Neural crest cell (in vitro differentiated cells): ENCODE results near the gene PNCK. TPM values are rescaled to one million over a fixed set of nuclear protein-coding genes. Genes with fewer than 3 reads are reported as not detected.
A peak's percentile ranks its signal among the peaks of the same experiment; 100 is the strongest.

Experiments used
- DNase-seq: peaks from one replicate; pipeline ENCODE4 v3.0.0; 2021; ENCODE audit warnings: low read depth, mixed read lengths, low spot score
- H3K27ac Mint-ChIP-seq: one replicate; pipeline ENCODE4 v1.8.0; 2021; ENCODE audit warnings: mild to moderate bottlenecking, mixed read lengths; ENCODE audit not compliant: unreplicated experiment
- H3K27me3 Mint-ChIP-seq: 2 replicates; pipeline ENCODE4 v1.8.0; 2021; ENCODE audit warnings: low read depth, mild to moderate bottlenecking, mixed read lengths
- H3K36me3 Mint-ChIP-seq: 2 replicates; pipeline ENCODE4 v1.8.0; 2021; ENCODE audit warnings: low read depth, mild to moderate bottlenecking, mixed read lengths
- H3K4me1 Mint-ChIP-seq: 2 replicates; pipeline ENCODE4 v1.8.0; 2021; ENCODE audit warnings: mixed read lengths
- H3K4me3 Mint-ChIP-seq: one replicate; pipeline ENCODE4 v1.8.0; 2021; ENCODE audit warnings: mild to moderate bottlenecking, mixed read lengths
- H3K9me3 Mint-ChIP-seq: 2 replicates; pipeline ENCODE4 v1.8.0; 2021; ENCODE audit warnings: mixed read lengths
- total RNA-seq: library from RNA; stranded (reverse); gene quantifications from 2 replicates; pipeline ENCODE4 v1.2.1, GENCODE V29; 2021
- TF ChIP-seq, protein P1 (sequence below): fragments of 200-600 bp; sonication (generic); conservative IDR thresholded peaks from 2 replicates; pipeline ENCODE4 v1.5.0; 2021; ENCODE audit warnings: antibody characterized with exemption, mild to moderate bottlenecking

Gene PNCK
- total RNA-seq, 1 donor from 2014 or later, result 9.4 TPM

DNA sequence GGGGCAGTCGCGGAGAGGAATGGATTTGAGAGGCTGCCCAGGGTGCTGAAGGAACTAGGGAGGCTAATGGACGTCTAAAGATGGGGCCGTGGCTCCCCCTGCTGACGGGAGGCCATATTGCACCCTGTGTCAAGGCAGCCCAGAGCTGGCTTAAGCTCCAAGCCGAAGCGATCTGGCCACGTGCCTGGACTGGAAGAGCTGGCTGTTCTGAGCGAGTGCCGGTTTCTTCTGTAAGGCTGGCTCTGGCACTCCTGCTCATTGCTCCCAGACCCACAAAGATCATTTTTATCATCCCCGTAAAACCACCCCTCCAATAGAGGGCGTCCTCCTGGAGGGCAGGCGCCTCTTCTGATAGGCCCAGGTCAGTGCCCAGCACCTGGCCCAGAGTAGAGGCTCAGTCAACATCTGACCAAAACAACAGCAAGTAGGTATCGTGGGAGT, 5.6 kb downstream of the PNCK start:
- peaks cover 5% of the 10 kb centered on the region for H3K9me3 Mint-ChIP-seq
- peak overlapping the region; percentile 71 for H3K4me3 Mint-ChIP-seq
- TF ChIP-seq, protein P1, sequence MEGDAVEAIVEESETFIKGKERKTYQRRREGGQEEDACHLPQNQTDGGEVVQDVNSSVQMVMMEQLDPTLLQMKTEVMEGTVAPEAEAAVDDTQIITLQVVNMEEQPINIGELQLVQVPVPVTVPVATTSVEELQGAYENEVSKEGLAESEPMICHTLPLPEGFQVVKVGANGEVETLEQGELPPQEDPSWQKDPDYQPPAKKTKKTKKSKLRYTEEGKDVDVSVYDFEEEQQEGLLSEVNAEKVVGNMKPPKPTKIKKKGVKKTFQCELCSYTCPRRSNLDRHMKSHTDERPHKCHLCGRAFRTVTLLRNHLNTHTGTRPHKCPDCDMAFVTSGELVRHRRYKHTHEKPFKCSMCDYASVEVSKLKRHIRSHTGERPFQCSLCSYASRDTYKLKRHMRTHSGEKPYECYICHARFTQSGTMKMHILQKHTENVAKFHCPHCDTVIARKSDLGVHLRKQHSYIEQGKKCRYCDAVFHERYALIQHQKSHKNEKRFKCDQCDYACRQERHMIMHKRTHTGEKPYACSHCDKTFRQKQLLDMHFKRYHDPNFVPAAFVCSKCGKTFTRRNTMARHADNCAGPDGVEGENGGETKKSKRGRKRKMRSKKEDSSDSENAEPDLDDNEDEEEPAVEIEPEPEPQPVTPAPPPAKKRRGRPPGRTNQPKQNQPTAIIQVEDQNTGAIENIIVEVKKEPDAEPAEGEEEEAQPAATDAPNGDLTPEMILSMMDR, result peak; percentile 75
- peak; percentile 78 for DNase-seq
- peaks cover 4% of the 10 kb centered on the region for H3K36me3 Mint-ChIP-seq
- no peak overlapping the region for H3K27ac Mint-ChIP-seq
- peaks cover 49% of the 10 kb centered on the region for H3K27me3 Mint-ChIP-seq
- H3K4me1 Mint-ChIP-seq, result peaks cover 7% of the 10 kb centered on the region

DNA sequence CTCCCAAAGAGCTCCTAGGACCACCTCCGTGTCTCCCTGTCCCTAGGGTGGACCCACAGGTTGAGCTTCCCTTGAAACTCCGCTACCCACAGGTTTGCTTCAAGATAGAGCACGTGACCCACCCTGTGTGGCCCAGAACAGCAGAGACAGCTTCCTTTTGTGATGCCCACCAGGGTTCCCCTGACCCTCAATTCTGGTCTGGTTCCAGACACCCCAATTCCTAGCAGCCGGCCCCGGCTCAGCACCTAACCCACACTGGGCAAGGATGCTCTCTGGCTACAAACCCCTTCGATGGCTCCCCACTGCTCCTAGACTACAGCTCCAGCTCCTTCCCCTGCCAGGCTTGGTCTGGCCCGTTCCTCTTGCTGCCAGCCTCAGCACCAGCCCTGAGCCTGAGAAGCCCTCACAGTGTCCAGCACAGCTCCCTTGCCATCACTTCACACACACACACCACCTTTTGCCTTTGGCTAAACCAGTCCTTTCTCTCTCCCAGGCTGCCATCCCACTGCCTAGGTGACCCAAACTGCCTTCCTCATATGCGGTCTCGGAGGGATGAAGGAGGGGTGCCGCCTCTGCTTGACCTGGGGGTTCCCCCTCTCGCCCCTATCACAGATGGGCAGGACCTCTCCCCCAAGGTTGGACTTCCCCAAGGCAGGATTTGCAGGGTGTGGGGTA, 6.2 kb downstream of the PNCK start:
- Mint-ChIP-seq H3K4me1 (peaks cover 7% of the 10 kb centered on the region), H3K4me3 (peak overlapping the region; percentile 71), H3K9me3 (peaks cover 5% of the 10 kb centered on the region), H3K27ac (no peak overlapping the region), H3K27me3 (peaks cover 50% of the 10 kb centered on the region), H3K36me3 (peaks cover 4% of the 10 kb centered on the region)
- DNase-seq, result no peak
- TF ChIP-seq, protein P1, result no peak

DNA sequence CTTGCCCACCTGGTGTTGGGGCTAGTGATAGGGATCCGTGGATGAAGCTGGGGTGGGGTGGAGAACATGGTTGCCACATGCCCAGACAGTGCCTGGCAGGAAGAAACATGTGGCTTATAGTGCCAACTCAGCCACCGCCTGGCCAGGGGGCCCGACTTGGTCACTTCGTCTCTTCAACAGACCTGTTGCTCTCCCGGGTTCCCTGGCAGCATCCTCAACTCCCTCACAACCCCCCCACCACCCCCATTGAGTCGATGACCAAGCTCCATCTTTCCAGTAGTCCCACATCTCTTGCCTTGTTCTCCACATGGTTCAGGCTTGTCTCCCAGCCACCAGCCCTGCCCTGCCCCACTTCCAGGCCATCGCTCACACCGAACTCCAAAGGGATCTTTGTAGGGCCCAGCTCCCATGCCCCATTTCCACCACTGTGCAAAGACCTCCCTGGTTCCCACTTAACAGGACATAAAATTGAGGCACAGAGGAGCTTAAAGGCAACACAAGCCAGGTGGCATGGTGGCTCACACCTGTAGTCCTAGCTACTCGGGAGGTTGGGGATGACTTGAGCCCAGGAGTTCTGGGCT, 7.8 kb downstream of the PNCK start:
- H3K4me1 Mint-ChIP-seq, result peaks cover 7% of the 10 kb centered on the region
- peaks cover 62% of the 10 kb centered on the region for H3K27me3 Mint-ChIP-seq
- no peak overlapping the region for H3K27ac Mint-ChIP-seq
- no peak for DNase-seq
- peaks cover 5% of the 10 kb centered on the region for H3K9me3 Mint-ChIP-seq
- H3K36me3 Mint-ChIP-seq, result peaks cover 4% of the 10 kb centered on the region
- TF ChIP-seq, protein P1, result no peak
- H3K4me3 Mint-ChIP-seq, result no peak overlapping the region

DNA sequence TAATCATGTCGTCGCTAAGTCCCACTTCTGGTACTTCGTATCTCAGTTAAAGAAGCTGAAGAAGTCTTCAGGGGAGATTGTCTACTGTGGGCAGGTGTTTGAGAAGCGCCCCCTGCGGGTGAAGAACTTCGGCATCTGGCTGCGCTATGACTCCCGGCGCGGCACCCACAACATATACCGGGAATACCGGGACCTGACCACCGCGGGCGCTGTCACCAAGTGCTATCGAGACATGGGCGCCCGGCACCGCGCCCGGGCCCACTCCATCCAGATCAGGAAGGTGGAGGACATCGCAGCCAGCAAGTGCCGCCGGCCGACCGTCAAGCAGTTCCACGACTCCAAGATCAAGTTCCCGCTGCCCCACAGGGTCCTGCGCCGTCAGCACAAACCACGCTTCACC, 11.3 kb downstream of the PNCK start:
- TF ChIP-seq, protein P1, result peak; percentile 59
- Mint-ChIP-seq H3K27ac (no peak overlapping the region), H3K9me3 (no peaks in the 10 kb centered on the region), H3K4me1 (no peaks in the 10 kb centered on the region), H3K4me3 (no peak overlapping the region), H3K27me3 (peaks cover 65% of the 10 kb centered on the region), H3K36me3 (no peaks in the 10 kb centered on the region)
- DNase-seq, result no peak

DNA sequence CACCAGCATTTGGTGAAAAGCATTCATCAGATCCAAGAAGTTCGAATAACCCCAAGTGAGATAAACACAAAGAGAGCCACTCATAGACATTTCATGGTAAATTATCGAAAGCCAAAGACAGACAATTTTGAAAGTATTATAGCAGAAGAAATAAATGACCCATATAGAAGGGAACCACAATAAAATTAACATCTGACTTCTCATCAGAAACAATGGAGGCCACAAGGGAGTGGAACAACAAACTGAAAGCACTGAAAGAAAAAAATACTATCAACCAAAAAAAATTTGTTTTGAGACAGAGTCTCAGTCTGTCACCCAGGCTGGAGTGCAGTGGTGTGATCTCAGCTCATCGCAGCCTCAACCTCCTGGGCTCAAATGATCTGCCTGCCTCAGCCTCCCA, 14.3 kb downstream of the PNCK start:
- no peaks in the 10 kb centered on the region for H3K36me3 Mint-ChIP-seq
- no peak overlapping the region for H3K4me3 Mint-ChIP-seq
- H3K27me3 Mint-ChIP-seq, result peaks cover 36% of the 10 kb centered on the region
- H3K4me1 Mint-ChIP-seq, result no peaks in the 10 kb centered on the region
- H3K27ac Mint-ChIP-seq, result no peak overlapping the region
- TF ChIP-seq, protein P1, result no peak
- H3K9me3 Mint-ChIP-seq, result no peaks in the 10 kb centered on the region
- no peak for DNase-seq
